SIG-M5 treated with dmso at 0.1 percent for 504 hours (cell line): Measurements from ENCODE around the gene PDE6C.
"Not testable (repeated sequence)": the region's sequence is repeated elsewhere in the genome, so short reads cannot be mapped to it uniquely, and the experiment has no call there.

Source experiments
- DNase-seq: peaks from one replicate; lab custom pipeline; 2025; ENCODE audit not compliant: unreplicated experiment; lab: John Stamatoyannopoulos, UW

Gene PDE6C

GRCh38 chr10:93629647-93630305 lies 17.4 kb downstream of the PDE6C start:
- no peak for DNase-seq

GRCh38 chr10:93630625-93631557 lies 18.6 kb downstream of the PDE6C start:
- no peak for DNase-seq

GRCh38 chr10:93639791-93640190 lies 27.5 kb downstream of the PDE6C start:
- DNase-seq, result no peak

GRCh38 chr10:93652857-93653256 lies 40.5 kb downstream of the PDE6C start:
- no peak for DNase-seq

GRCh38 chr10:93654201-93654600 lies 41.9 kb downstream of the PDE6C start:
- no peak for DNase-seq

GRCh38 chr10:93656155-93656554 lies 43.8 kb downstream of the PDE6C start:
- DNase-seq, result no peak

- no peak for DNase-seq
These were observed 45.4 kb downstream of the PDE6C start for GRCh38 chr10:93657757-93658156.

GRCh38 chr10:93666030-93666429 lies 53.7 kb downstream of the PDE6C start:
- no peak for DNase-seq

GRCh38 chr10:93667795-93668194 lies 55.5 kb downstream of the PDE6C start:
- no peak for DNase-seq

- DNase-seq, result no peak
These were observed 58.0 kb downstream of the PDE6C start for GRCh38 chr10:93670372-93670771.

GRCh38 chr10:93671042-93671441 lies 58.7 kb downstream of the PDE6C start:
- no peak for DNase-seq

GRCh38 chr10:93672022-93672678 lies 59.8 kb downstream of the PDE6C start:
- DNase-seq, result no peak

- no peak for DNase-seq
These were observed 60.6 kb downstream of the PDE6C start for GRCh38 chr10:93672890-93673289.

GRCh38 chr10:93673791-93674190 lies 61.5 kb downstream of the PDE6C start:
- DNase-seq, result no peak

- DNase-seq, result no peak
These were observed 66.0 kb downstream of the PDE6C start for GRCh38 chr10:93678386-93678785.

- no peak for DNase-seq
These were observed 66.7 kb downstream of the PDE6C start for GRCh38 chr10:93678805-93679587.

- DNase-seq, result peak; percentile 24
These were observed 68.2 kb downstream of the PDE6C start for GRCh38 chr10:93680412-93681047.

- no peak for DNase-seq
These were observed 75.4 kb downstream of the PDE6C start for GRCh38 chr10:93687737-93688136.

GRCh38 chr10:93695740-93696139 lies 83.4 kb downstream of the PDE6C start:
- DNase-seq, result no peak

GRCh38 chr10:93696582-93696981 lies 84.2 kb downstream of the PDE6C start:
- DNase-seq, result not testable (repeated sequence)
